ENCODE results near the gene CCDC73. TPM values are rescaled to one million over a fixed set of nuclear protein-coding genes. Genes with fewer than 3 reads are reported as not detected.
"Not testable (repeated sequence)": the region's sequence is repeated elsewhere in the genome, so short reads cannot be mapped to it uniquely, and the experiment has no call there.

The CCDC73 gene
- polyA plus RNA-seq, 4 donors: 0.01 to 0.09 TPM; not detected in 2

DNA sequence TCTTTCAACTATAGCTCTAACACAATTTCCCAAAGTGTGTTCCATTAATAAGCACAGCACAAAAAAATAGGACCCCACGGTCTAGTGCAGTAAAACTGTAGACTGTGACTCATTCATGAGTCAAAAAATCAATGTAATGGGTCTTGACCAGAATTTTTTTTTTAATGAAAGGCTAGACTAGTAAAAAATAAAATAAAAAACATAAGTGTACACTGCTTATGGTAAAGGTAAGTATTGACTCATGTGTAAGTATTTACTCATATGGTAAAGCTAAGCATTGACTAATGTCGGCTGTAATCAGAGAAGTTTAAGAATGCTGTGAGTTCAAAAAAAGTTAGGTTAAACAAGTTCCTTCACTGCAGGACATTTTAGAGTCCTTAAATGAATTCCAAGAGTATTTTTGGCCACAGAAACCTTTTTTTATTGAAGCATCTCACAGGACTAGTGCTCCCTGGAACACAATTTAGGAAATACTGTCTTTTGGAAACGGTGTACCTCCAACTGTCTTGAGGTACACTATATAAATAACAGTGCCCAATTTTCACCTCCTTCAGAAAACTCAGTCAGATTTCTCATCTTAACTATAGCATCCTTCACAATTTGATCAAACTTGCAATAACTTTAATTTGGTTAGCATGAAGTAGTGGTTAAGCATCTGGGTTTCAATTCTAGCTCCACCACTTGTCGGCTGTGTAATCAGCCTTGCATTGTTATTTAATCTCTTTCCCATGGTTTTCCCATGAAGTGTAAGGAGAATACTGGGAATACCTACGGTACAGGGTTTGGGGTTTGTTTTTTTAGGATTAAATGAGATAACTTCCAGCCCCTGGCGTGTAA lies 2.1 kb downstream of the CCDC73 start:
- WGBS, 3 donors: 28 to 34% (median 31%) methylated on average over 6 of the region's 6 CpGs
- DNase-seq (no peak), FAIRE-seq (no peak)
- Histone ChIP-seq H3K4me1 (ENCODE audit: control insufficient read depth in 3 of 3, insufficient read depth in 2 of 3, low read depth in 1 of 3, low read length in 2 of 3) (no peaks in the 10 kb centered on the region), H3K4me3 (ENCODE audit: low read depth in 1 of 3, low read length in 3 of 3) (no peak overlapping the region), H3K27ac (ENCODE audit: low read depth in 1 of 3, low read length in 2 of 3) (no peak overlapping the region), H3K27me3 (ENCODE audit: control insufficient read depth in 3 of 3, insufficient read depth in 3 of 3, low read length in 3 of 3) (peaks cover 0 to 5% (median 0%) of the 10 kb centered on the region in 3 donors), H3K36me3 (ENCODE audit: control insufficient read depth in 3 of 3, insufficient read depth in 2 of 3, low read depth in 1 of 3, low read length in 3 of 3) (no peaks in the 10 kb centered on the region), H3K9me3 (ENCODE audit: control insufficient read depth in 2 of 2, insufficient read depth in 1 of 2, low read depth in 1 of 2, low read length in 1 of 2) (no peaks in the 10 kb centered on the region)

DNA sequence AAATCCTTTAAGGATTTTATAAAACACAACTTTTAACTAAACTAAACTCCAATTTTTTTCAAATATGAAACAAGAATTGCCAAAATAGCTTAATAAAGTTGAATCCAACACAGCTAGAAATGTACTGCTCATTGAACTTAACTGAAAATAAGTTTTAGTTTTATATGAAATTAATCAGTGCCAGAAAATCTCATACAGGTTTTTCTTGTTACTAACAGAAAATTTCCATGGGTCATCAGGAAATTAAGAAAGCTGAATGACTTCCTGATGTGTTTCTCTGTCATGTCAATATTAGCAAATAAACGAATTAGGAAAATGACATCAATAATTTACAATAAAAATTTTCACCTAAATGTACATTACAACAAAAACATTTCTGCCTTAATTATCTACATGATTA lies 3.5 kb downstream of the CCDC73 start:
- DNase-seq (no peak), FAIRE-seq (no peak)
- Histone ChIP-seq H3K4me1 (ENCODE audit: control insufficient read depth in 3 of 3, insufficient read depth in 2 of 3, low read depth in 1 of 3, low read length in 2 of 3) (no peaks in the 10 kb centered on the region), H3K27me3 (ENCODE audit: control insufficient read depth in 3 of 3, insufficient read depth in 3 of 3, low read length in 3 of 3) (peaks cover 0 to 5% (median 0%) of the 10 kb centered on the region in 3 donors), H3K9me3 (ENCODE audit: control insufficient read depth in 2 of 2, insufficient read depth in 1 of 2, low read depth in 1 of 2, low read length in 1 of 2) (no peaks in the 10 kb centered on the region), H3K36me3 (ENCODE audit: control insufficient read depth in 3 of 3, insufficient read depth in 2 of 3, low read depth in 1 of 3, low read length in 3 of 3) (no peaks in the 10 kb centered on the region), H3K4me3 (ENCODE audit: low read depth in 1 of 3, low read length in 3 of 3) (no peak overlapping the region), H3K27ac (ENCODE audit: low read depth in 1 of 3, low read length in 2 of 3) (no peak overlapping the region)
- WGBS, 3 donors: 67 to 72% (median 67%) methylated on average over 1 of the region's 1 CpG

DNA sequence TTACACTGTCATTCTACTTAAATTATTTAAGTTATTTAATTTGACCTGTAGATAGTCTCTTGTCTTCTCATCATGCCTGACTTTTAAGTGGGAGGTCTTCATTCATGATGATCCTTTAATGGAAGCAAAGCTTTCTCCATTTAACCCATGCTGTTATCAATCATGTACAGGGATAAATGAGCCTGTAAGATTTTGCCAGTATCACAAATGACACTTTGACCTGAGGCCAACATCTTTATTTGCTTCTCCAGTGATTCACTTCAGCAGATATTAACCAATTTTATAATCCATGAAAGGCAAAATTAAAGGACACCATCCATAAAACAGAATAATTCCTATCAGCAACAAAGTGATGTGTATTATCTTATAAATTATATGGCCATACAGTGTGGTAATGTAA lies 7.7 kb downstream of the CCDC73 start:
- H3K9me3 ChIP-seq (ENCODE audit: control insufficient read depth in 2 of 2, insufficient read depth in 1 of 2, low read depth in 1 of 2, low read length in 1 of 2): no peaks in the 10 kb centered on the region
- H3K4me1 ChIP-seq (ENCODE audit: control insufficient read depth in 3 of 3, insufficient read depth in 2 of 3, low read depth in 1 of 3, low read length in 2 of 3): no peaks in the 10 kb centered on the region
- no peak overlapping the region for H3K27ac ChIP-seq (ENCODE audit: low read depth in 1 of 3, low read length in 2 of 3)
- FAIRE-seq (no peak), DNase-seq (no peak)
- no peaks in the 10 kb centered on the region for H3K36me3 ChIP-seq (ENCODE audit: control insufficient read depth in 3 of 3, insufficient read depth in 2 of 3, low read depth in 1 of 3, low read length in 3 of 3)
- peaks cover 0 to 4% (median 0%) of the 10 kb centered on the region in 3 donors for H3K27me3 ChIP-seq (ENCODE audit: control insufficient read depth in 3 of 3, insufficient read depth in 3 of 3, low read length in 3 of 3)
- no peak overlapping the region for H3K4me3 ChIP-seq (ENCODE audit: low read depth in 1 of 3, low read length in 3 of 3)

DNA sequence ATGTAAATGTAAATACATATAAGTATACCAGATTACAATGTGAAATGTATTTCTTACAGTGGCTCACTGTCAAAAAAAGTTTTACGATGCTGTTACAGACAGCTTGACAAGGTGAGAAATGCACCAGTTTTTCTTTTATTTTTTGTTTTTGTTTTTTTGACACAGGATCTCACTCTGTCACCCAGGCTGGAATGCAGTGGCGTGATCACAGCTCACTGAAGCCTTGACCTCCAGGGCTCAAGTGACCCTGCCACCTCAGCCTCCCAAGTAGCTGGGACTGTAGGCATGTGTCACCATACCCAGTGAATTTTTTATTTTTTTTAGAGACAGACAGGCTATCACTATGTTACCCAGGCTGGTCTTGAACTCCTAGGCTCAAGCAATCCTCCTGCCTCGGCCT lies 9.2 kb downstream of the CCDC73 start:
- DNase-seq (no peak), FAIRE-seq (no peak)
- H3K36me3 ChIP-seq (ENCODE audit: control insufficient read depth in 3 of 3, insufficient read depth in 2 of 3, low read depth in 1 of 3, low read length in 3 of 3): no peaks in the 10 kb centered on the region
- no peak overlapping the region for H3K4me3 ChIP-seq (ENCODE audit: low read depth in 1 of 3, low read length in 3 of 3)
- H3K27ac ChIP-seq (ENCODE audit: low read depth in 1 of 3, low read length in 2 of 3): no peak overlapping the region
- 87 to 93% (median 90%) methylated on average over 3 of the region's 3 CpGs for WGBS, 3 donors
- no peaks in the 10 kb centered on the region for H3K9me3 ChIP-seq (ENCODE audit: control insufficient read depth in 2 of 2, insufficient read depth in 1 of 2, low read depth in 1 of 2, low read length in 1 of 2)
- no peaks in the 10 kb centered on the region for H3K4me1 ChIP-seq (ENCODE audit: control insufficient read depth in 3 of 3, insufficient read depth in 2 of 3, low read depth in 1 of 3, low read length in 2 of 3)
- no peaks in the 10 kb centered on the region for H3K27me3 ChIP-seq (ENCODE audit: control insufficient read depth in 3 of 3, insufficient read depth in 3 of 3, low read length in 3 of 3)

DNA sequence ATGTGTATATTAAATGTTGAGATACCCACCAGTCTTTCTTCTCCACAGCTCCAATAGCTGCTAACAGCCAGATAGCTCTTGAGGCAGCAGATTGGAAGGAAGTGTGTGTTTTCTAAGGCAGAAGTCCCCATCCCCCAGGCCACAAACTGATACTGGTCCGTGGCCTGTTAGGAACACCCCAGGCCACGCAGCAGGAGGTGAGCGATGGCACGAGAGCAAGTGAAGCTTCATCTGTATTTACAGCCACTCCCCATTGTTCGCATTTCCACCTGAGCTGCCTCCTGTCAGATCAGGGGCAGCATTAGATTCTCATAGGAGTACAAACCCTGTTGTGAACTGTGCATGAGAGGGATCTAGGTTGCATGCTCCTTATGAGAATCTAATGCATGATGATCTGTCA lies 12.7 kb downstream of the CCDC73 start:
- H3K9me3 ChIP-seq (ENCODE audit: control insufficient read depth in 2 of 2, insufficient read depth in 1 of 2, low read depth in 1 of 2, low read length in 1 of 2): no peaks in the 10 kb centered on the region
- WGBS, 3 donors: 73 to 83% (median 82%) methylated on average over 5 of the region's 5 CpGs
- no peak for FAIRE-seq

DNA sequence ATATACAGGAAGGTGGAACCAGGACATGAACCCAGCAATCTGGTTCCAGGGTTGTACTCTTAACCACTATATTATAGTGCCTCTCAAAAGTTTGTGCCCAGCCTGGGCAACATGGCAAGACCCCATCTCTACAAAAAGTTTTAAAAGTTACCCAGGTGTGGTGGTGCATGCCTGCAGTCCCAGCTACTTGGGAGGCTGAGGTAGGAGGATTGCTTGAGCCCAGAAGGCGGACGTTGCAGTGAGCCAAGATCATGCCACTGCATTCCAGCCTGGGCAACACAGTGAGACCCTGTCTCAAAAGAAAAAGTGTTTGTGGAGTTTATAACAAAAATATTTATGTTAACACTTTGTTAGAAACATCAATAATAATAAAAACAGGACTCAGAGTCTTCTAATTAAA lies 13.6 kb downstream of the CCDC73 start:
- 91 to 97% (median 93%) methylated on average over 2 of the region's 2 CpGs for WGBS, 3 donors
- not testable (repeated sequence) for H3K9me3 ChIP-seq (ENCODE audit: control insufficient read depth in 2 of 2, insufficient read depth in 1 of 2, low read depth in 1 of 2, low read length in 1 of 2); FAIRE-seq; H3K27ac ChIP-seq (ENCODE audit: low read depth in 1 of 3, low read length in 2 of 3); H3K4me3 ChIP-seq (ENCODE audit: low read depth in 1 of 3, low read length in 3 of 3); DNase-seq; H3K27me3 ChIP-seq (ENCODE audit: control insufficient read depth in 3 of 3, insufficient read depth in 3 of 3, low read length in 3 of 3); H3K36me3 ChIP-seq (ENCODE audit: control insufficient read depth in 3 of 3, insufficient read depth in 2 of 3, low read depth in 1 of 3, low read length in 3 of 3); H3K4me1 ChIP-seq (ENCODE audit: control insufficient read depth in 3 of 3, insufficient read depth in 2 of 3, low read depth in 1 of 3, low read length in 2 of 3)

More for the DNA sequence above, 12.7 kb downstream of the CCDC73 start:
- no peaks in the 10 kb centered on the region for H3K36me3 ChIP-seq (ENCODE audit: control insufficient read depth in 3 of 3, insufficient read depth in 2 of 3, low read depth in 1 of 3, low read length in 3 of 3)
- H3K4me3 ChIP-seq (ENCODE audit: low read depth in 1 of 3, low read length in 3 of 3): no peak overlapping the region
- H3K27ac ChIP-seq (ENCODE audit: low read depth in 1 of 3, low read length in 2 of 3): no peak overlapping the region
- DNase-seq: no peak
- no peaks in the 10 kb centered on the region for H3K4me1 ChIP-seq (ENCODE audit: control insufficient read depth in 3 of 3, insufficient read depth in 2 of 3, low read depth in 1 of 3, low read length in 2 of 3)
- no peaks in the 10 kb centered on the region for H3K27me3 ChIP-seq (ENCODE audit: control insufficient read depth in 3 of 3, insufficient read depth in 3 of 3, low read length in 3 of 3)

DNA sequence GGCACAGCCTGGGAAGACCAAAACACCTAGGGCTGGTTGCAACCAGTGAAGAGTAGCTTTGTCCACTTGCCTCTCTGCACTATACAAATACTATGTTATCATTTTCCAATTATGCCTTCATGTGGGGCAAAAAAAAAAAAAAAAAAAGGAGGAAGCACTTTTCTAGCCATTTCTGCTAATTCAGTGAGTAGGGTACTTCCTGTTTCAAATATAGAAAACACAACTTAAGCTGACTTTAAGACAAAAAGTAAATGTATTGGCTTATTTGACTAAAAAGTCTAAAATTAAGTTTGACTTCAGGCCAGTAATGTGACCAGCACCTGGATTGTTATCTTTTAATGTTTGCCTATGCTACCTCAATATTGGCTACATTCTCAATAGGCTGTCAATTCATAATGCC lies 15.3 kb downstream of the CCDC73 start:
- FAIRE-seq (no peak), DNase-seq (no peak)
- Histone ChIP-seq H3K27ac (ENCODE audit: low read depth in 1 of 3, low read length in 2 of 3) (no peak overlapping the region), H3K27me3 (ENCODE audit: control insufficient read depth in 3 of 3, insufficient read depth in 3 of 3, low read length in 3 of 3) (no peaks in the 10 kb centered on the region), H3K9me3 (ENCODE audit: control insufficient read depth in 2 of 2, insufficient read depth in 1 of 2, low read depth in 1 of 2, low read length in 1 of 2) (no peaks in the 10 kb centered on the region), H3K36me3 (ENCODE audit: control insufficient read depth in 3 of 3, insufficient read depth in 2 of 3, low read depth in 1 of 3, low read length in 3 of 3) (no peaks in the 10 kb centered on the region), H3K4me1 (ENCODE audit: control insufficient read depth in 3 of 3, insufficient read depth in 2 of 3, low read depth in 1 of 3, low read length in 2 of 3) (no peaks in the 10 kb centered on the region), H3K4me3 (ENCODE audit: low read depth in 1 of 3, low read length in 3 of 3) (no peak overlapping the region)

DNA sequence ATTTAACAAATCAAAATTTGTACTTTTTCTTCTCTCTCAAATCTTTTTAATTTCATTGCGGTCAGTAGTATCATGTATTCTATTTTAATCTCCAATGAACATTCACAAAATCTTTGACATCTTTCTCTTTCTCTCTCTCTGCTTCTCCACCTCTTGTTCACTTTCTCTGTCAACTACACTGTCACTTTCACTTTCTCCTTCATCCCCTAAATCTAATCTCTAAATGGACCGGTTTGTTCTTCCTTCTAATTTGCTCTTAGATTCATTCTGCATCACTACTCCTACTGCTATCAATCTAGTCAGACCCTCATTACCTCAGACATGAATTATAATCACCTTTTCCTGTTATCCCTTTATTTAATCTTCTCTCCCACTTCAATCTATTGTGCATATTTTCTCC lies 18.6 kb downstream of the CCDC73 start:
- Histone ChIP-seq H3K27me3 (ENCODE audit: control insufficient read depth in 3 of 3, insufficient read depth in 3 of 3, low read length in 3 of 3) (no peaks in the 10 kb centered on the region), H3K9me3 (ENCODE audit: control insufficient read depth in 2 of 2, insufficient read depth in 1 of 2, low read depth in 1 of 2, low read length in 1 of 2) (no peaks in the 10 kb centered on the region), H3K4me1 (ENCODE audit: control insufficient read depth in 3 of 3, insufficient read depth in 2 of 3, low read depth in 1 of 3, low read length in 2 of 3) (no peaks in the 10 kb centered on the region), H3K4me3 (ENCODE audit: low read depth in 1 of 3, low read length in 3 of 3) (no peak overlapping the region), H3K36me3 (ENCODE audit: control insufficient read depth in 3 of 3, insufficient read depth in 2 of 3, low read depth in 1 of 3, low read length in 3 of 3) (no peaks in the 10 kb centered on the region), H3K27ac (ENCODE audit: low read depth in 1 of 3, low read length in 2 of 3) (no peak overlapping the region)
- DNase-seq (no peak), FAIRE-seq (no peak)
- WGBS, 3 donors: 44 to 61% (median 45%) methylated on average over 2 of the region's 2 CpGs

DNA sequence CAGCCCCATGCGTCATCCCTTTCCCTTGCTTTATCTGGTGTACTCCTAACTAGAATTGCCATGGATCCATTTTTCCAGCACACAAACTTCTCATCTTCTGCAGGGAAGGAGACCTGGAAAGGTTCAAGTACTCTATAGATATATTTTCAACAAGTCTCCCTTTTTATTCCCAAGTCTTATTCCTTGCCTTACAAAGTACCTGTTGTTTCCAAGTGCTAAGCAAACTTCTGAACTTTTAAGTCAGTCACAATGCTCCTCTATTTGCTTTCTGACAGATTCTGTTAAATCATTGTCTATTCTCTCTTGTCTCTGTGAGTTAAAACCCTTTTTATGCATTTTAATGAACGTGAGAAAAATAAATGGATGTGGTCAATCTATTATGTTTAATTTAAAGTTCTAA lies 20.4 kb downstream of the CCDC73 start:
- 60 to 77% (median 61%) methylated on average over 2 of the region's 2 CpGs for WGBS, 3 donors
- no peaks in the 10 kb centered on the region for H3K27me3 ChIP-seq (ENCODE audit: control insufficient read depth in 3 of 3, insufficient read depth in 3 of 3, low read length in 3 of 3)
- H3K27ac ChIP-seq (ENCODE audit: low read depth in 1 of 3, low read length in 2 of 3): no peak overlapping the region
- no peaks in the 10 kb centered on the region for H3K9me3 ChIP-seq (ENCODE audit: control insufficient read depth in 2 of 2, insufficient read depth in 1 of 2, low read depth in 1 of 2, low read length in 1 of 2)
- DNase-seq (no peak), FAIRE-seq (no peak)
- no peaks in the 10 kb centered on the region for H3K36me3 ChIP-seq (ENCODE audit: control insufficient read depth in 3 of 3, insufficient read depth in 2 of 3, low read depth in 1 of 3, low read length in 3 of 3)
- H3K4me1 ChIP-seq (ENCODE audit: control insufficient read depth in 3 of 3, insufficient read depth in 2 of 3, low read depth in 1 of 3, low read length in 2 of 3): no peaks in the 10 kb centered on the region
- no peak overlapping the region for H3K4me3 ChIP-seq (ENCODE audit: low read depth in 1 of 3, low read length in 3 of 3)

Data from small intestine (tissue), 7 donors.